ENCODE results near the gene LTBP1.

The LTBP1 gene

DNA sequence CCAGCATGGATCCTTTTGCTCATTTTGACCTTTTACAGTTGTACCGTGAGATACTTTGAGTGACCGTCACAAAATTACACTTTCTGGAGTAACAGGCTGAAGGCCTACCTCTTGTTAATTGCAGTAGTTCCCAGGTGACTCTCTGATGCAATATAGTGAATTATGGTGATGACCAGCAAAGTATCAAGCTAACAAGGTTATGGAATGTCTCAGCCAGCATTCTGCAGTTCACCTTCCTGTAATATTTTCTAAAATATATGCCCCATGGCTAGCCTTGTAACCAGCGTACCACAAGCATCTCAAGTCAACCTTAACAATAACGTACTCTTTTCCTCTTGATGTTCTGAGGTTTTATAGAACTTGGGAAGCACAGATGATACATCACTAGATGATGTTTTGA, 234.7 kb downstream of the LTBP1 start:
- Histone ChIP-seq H3K27me3 (replicated peaks; ENCODE audit: control insufficient read depth, insufficient read depth, low read length) (no peaks in the 10 kb centered on the region), H3K4me3 (replicated peaks; ENCODE audit: low read depth, low read length) (no peak overlapping the region), H3K36me3 (ENCODE audit: control insufficient read depth, insufficient read depth, low read length) (no peaks in the 10 kb centered on the region)
- TF ChIP-seq, protein P1, sequence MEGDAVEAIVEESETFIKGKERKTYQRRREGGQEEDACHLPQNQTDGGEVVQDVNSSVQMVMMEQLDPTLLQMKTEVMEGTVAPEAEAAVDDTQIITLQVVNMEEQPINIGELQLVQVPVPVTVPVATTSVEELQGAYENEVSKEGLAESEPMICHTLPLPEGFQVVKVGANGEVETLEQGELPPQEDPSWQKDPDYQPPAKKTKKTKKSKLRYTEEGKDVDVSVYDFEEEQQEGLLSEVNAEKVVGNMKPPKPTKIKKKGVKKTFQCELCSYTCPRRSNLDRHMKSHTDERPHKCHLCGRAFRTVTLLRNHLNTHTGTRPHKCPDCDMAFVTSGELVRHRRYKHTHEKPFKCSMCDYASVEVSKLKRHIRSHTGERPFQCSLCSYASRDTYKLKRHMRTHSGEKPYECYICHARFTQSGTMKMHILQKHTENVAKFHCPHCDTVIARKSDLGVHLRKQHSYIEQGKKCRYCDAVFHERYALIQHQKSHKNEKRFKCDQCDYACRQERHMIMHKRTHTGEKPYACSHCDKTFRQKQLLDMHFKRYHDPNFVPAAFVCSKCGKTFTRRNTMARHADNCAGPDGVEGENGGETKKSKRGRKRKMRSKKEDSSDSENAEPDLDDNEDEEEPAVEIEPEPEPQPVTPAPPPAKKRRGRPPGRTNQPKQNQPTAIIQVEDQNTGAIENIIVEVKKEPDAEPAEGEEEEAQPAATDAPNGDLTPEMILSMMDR (IDR thresholded peaks at IDR 0.05; ENCODE audit: insufficient read depth, low read length, poor library complexity, severe bottlenecking), result no peak
- DNase-seq (ENCODE audit: extremely low read depth, insufficient read length), result no peak

DNA sequence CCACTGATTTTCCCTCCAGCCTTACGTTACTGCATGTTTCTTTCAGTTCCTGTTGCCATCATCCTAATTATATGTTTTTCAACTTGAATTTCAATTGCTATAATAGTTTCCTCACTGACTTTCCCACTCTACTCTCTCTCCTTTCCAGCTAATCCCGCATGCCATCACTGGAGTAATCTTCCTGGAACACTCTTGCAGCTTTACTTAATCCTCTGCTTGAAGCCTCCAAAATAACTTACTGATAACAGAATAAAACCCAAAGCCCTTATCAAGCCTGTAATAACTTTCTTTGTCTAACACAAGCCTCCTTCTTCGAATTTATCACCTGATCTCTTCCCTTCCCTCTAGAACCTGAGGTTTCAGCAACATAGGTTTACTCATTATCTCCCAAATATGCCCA, 237.3 kb downstream of the LTBP1 start:
- TF ChIP-seq, protein P1 (IDR thresholded peaks at IDR 0.05; ENCODE audit: insufficient read depth, low read length, poor library complexity, severe bottlenecking), result no peak
- H3K4me3 ChIP-seq (replicated peaks; ENCODE audit: low read depth, low read length), result no peak overlapping the region
- no peaks in the 10 kb centered on the region for H3K27me3 ChIP-seq (replicated peaks; ENCODE audit: control insufficient read depth, insufficient read depth, low read length)
- H3K36me3 ChIP-seq (ENCODE audit: control insufficient read depth, insufficient read depth, low read length), result no peaks in the 10 kb centered on the region
- DNase-seq (ENCODE audit: extremely low read depth, insufficient read length), result no peak

DNA sequence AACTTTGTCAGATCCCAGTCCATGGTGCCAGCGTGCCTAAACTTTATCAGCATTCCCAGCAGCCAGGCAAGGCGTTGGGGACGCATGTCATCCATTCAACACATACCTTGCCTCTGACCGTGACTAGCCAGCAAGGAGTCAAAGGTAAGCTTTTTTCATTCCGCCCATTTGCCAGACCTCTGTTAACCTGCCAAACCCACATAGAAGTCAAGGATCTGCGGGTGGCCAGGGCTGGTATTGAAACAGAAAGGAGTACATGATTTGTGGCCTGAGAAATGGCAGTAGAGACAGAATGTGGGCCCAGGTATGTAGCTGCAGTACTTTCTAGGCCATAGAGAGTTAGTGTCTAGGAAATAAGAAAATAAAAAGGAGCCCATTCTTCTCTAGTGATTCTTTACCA, 240.2 kb downstream of the LTBP1 start:
- no peak overlapping the region for H3K4me3 ChIP-seq (replicated peaks; ENCODE audit: low read depth, low read length)
- no peaks in the 10 kb centered on the region for H3K36me3 ChIP-seq (ENCODE audit: control insufficient read depth, insufficient read depth, low read length)
- no peak for DNase-seq (ENCODE audit: extremely low read depth, insufficient read length)
- TF ChIP-seq, protein P1 (IDR thresholded peaks at IDR 0.05; ENCODE audit: insufficient read depth, low read length, poor library complexity, severe bottlenecking), result no peak
- H3K27me3 ChIP-seq (replicated peaks; ENCODE audit: control insufficient read depth, insufficient read depth, low read length), result no peaks in the 10 kb centered on the region

DNA sequence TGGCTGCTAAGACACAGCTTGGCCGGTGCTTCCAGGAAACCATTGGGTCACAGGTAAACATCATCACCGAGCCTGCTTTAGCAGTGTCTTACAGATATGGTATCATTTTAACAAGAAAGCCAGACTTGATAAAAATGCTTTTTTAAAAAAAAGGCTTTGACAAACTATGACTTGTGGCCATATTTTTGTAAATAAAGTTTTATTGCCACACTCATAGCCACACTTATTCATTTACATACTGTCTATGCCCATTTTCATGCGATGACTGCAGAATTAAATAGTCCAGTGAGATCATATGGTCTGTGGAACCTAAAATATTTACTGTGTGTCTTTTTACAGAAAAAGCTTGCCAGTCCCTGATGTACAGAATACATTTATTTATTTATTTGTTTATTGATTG, 242.0 kb downstream of the LTBP1 start:
- H3K36me3 ChIP-seq (ENCODE audit: control insufficient read depth, insufficient read depth, low read length), result no peaks in the 10 kb centered on the region
- DNase-seq (ENCODE audit: extremely low read depth, insufficient read length), result no peak
- no peaks in the 10 kb centered on the region for H3K27me3 ChIP-seq (replicated peaks; ENCODE audit: control insufficient read depth, insufficient read depth, low read length)
- TF ChIP-seq, protein P1 (IDR thresholded peaks at IDR 0.05; ENCODE audit: insufficient read depth, low read length, poor library complexity, severe bottlenecking), result no peak
- no peak overlapping the region for H3K4me3 ChIP-seq (replicated peaks; ENCODE audit: low read depth, low read length)

DNA sequence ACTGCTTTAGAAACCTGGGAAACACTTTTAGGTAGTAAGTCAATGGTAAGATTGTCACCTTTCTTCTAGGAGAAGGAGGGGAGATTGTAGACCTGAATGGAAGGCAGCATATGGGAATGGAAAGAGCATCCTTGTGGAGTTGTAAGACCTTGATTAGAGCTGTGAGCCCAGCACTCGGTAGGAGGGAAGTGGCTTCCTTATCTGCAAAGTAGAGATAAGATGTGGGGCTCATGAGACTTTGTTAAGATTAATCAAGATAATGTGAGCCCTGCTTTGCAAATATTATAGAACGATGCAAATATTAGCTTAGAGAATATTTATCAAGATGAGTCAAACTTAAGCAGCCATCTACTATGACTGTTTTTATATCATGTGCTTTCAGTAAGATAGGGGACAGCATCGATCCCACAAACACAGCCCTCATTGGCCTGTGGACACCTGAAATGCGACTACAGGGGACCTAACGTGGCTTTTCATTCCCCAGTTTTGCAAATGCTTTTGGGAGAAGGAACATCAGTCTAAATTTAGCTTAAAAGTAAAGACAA, 243.7 kb downstream of the LTBP1 start:
- no peak overlapping the region for H3K4me3 ChIP-seq (replicated peaks; ENCODE audit: low read depth, low read length)
- TF ChIP-seq, protein P1 (IDR thresholded peaks at IDR 0.05; ENCODE audit: insufficient read depth, low read length, poor library complexity, severe bottlenecking), result no peak
- no peak for DNase-seq (ENCODE audit: extremely low read depth, insufficient read length)
- H3K27me3 ChIP-seq (replicated peaks; ENCODE audit: control insufficient read depth, insufficient read depth, low read length), result no peaks in the 10 kb centered on the region
- no peaks in the 10 kb centered on the region for H3K36me3 ChIP-seq (ENCODE audit: control insufficient read depth, insufficient read depth, low read length)

DNA sequence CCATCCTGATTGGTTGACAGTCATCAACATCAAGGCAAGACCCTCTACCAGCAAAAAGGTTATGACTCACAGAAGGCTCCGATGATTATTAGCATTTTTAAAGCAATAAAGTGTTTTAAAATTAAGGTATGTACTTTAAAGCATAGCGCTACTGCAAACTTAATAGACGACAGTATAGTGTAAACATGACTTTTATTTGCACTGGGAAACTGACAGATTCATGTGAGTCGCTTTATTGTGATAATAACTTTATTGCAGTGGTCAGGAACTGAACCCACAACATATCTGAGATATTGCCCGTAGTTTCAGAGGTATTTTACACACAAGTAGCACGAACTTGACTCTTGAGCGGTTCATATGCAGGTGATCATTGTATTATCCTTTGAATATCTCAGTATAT, 249.1 kb downstream of the LTBP1 start:
- TF ChIP-seq, protein P1 (IDR thresholded peaks at IDR 0.05; ENCODE audit: insufficient read depth, low read length, poor library complexity, severe bottlenecking), result no peak

More for the DNA sequence above, 249.1 kb downstream of the LTBP1 start:
- no peaks in the 10 kb centered on the region for H3K36me3 ChIP-seq (ENCODE audit: control insufficient read depth, insufficient read depth, low read length)
- H3K27me3 ChIP-seq (replicated peaks; ENCODE audit: control insufficient read depth, insufficient read depth, low read length), result no peaks in the 10 kb centered on the region
- DNase-seq (ENCODE audit: extremely low read depth, insufficient read length), result no peak
- H3K4me3 ChIP-seq (replicated peaks; ENCODE audit: low read depth, low read length), result no peak overlapping the region

Data from GM06990 (cell line).